Measurements from ENCODE around the gene AP1G2.

DNA sequence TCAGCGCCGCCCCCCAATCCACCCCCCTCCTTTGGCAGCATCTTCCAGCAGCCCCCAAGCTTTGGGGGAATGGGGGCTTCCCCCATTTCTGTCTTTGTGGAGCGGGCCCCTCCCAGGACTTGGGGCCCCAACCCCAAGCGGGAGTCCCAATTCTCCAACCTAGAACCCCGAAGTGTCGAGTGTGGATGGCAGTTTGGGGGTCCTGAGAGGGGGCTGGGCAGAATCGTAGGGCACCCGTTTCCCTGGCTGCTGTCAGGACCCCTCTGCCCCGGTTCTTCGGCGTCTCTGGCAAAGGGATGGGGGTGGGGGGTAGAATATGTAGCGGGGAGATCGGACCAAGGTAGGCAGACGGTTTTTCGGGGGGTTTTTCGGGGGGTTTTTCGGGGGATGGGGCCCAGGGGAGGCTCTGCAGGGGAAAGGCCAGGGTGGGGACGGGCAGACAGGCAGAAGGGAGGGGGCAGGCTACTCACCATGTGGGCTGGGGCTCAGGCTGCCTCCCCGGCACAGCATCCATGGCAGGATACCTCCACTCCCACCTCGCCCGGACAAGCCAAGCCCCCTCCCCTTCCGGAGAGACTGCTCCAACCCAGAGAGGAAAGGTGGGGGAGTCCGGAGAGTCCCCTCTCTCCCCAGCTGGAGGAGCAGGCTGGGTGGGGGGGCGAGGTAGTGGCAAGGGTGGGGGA is 10.3 kb upstream of the AP1G2 start:
- TF ChIP-seq CTCF (IDR thresholded peaks at IDR 0.05), result no peak
- no peak for TF ChIP-seq POLR2A (IDR thresholded peaks at IDR 0.05)
- TF ChIP-seq EP300 (IDR thresholded peaks at IDR 0.05), result no peak
